SK-N-SH (cell line): ENCODE results near the gene ZNF592. TPM values are rescaled to one million over a fixed set of nuclear protein-coding genes. Genes with fewer than 3 reads are reported as not detected.

Source experiments
- CTCF ChIA-PET: fragments of 300-600, 350-600 bp; formaldehyde crosslinking; extraction: SDS; loops from one replicate; lab custom pipeline; 2021; lab: Yijun Ruan, JAX
- POLR2A ChIA-PET: fragments of 350-600 bp; sonication (Branson Sonifier 250); formaldehyde crosslinking; extraction: SDS; loops from one replicate; lab custom pipeline; 2020; ENCODE audit warnings: antibody characterized with exemption, inconsistent platforms; lab: Yijun Ruan, JAX
- DNase-seq: peaks from one replicate; pipeline ENCODE4 v3.0.0; 2012
- H2AFZ ChIP-seq: fragments of 200-600 bp; sonication (generic); 2 replicates; pipeline ENCODE4 v1.8.1; 2016; ENCODE audit warnings: antibody characterized with exemption, mild to moderate bottlenecking, low read depth
- H3F3A ChIP-seq: fragments of 200-600 bp; sonication (generic); replicated peaks from 2 replicates; pipeline ENCODE3; 2016; ENCODE audit warnings: antibody characterized with exemption, mild to moderate bottlenecking; ENCODE audit not compliant: insufficient read depth
- H3K27ac ChIP-seq, 2 experiments: fragments of 200-500 bp in 1 of 2; fragments of 200-600 bp in 1 of 2; sonication (Bioruptor generic) in 1 of 2; sonication (generic), shearing (Covaris generic) in 1 of 2; 2 replicates each; pipeline versions ENCODE4 v1.5.1 to v1.6.1; 2014 to 2016; ENCODE audit warnings: low read depth in 2 of 2, inconsistent platforms in 1 of 2, low read length in 1 of 2, mild to moderate bottlenecking in 1 of 2, mixed read lengths in 1 of 2
- H3K27me3 ChIP-seq: fragments of 200-600 bp; sonication (generic), shearing (Covaris generic); 2 replicates; pipeline ENCODE4 v1.6.1; 2016; ENCODE audit warnings: mixed run types; ENCODE audit not compliant: insufficient read depth
- H3K36me3 ChIP-seq, 2 experiments: fragments of 200-500 bp in 1 of 2; fragments of 200-600 bp in 1 of 2; sonication (Bioruptor generic) in 1 of 2; sonication (generic) in 1 of 2; replicated peaks in 1 of 2; 2 replicates each; pipeline versions ENCODE3 to v1.5.1; 2014 to 2016; ENCODE audit warnings: low read length in 1 of 2, mild to moderate bottlenecking in 1 of 2; ENCODE audit not compliant: insufficient read depth in 2 of 2, control insufficient read depth in 1 of 2
- H3K4me1 ChIP-seq, 2 experiments: fragments of 200-500 bp in 1 of 2; fragments of 200-600 bp in 1 of 2; sonication (Bioruptor generic) in 1 of 2; sonication (generic), shearing (Covaris generic) in 1 of 2; 2 replicates each; pipeline versions ENCODE4 v1.5.1 to v1.6.1; 2014 to 2016; ENCODE audit warnings: low read depth in 1 of 2, low read length in 1 of 2, mixed run types in 1 of 2; ENCODE audit not compliant: insufficient read depth in 2 of 2, control insufficient read depth in 1 of 2
- H3K4me2 ChIP-seq: fragments of 200-600 bp; sonication (generic), shearing (Covaris generic); 2 replicates; pipeline ENCODE4 v1.6.1; 2017; ENCODE audit warnings: mixed run types
- H3K4me3 ChIP-seq, 2 experiments: fragments of 200-500 bp in 1 of 2; fragments of 200-600 bp in 1 of 2; sonication (Bioruptor generic) in 1 of 2; sonication (generic), shearing (Covaris generic) in 1 of 2; 2 replicates each; pipeline versions ENCODE4 v1.5.1 to v1.8.1; 2014 to 2016; ENCODE audit warnings: low read depth in 2 of 2, inconsistent platforms in 1 of 2, low read length in 1 of 2, mild to moderate bottlenecking in 1 of 2, mixed read lengths in 1 of 2, moderate library complexity in 1 of 2
- H3K79me2 ChIP-seq: fragments of 200-600 bp; sonication (generic); 2 replicates; pipeline ENCODE4 v1.8.1; 2017; ENCODE audit warnings: mild to moderate bottlenecking; ENCODE audit not compliant: insufficient read depth
- H3K9ac ChIP-seq: fragments of 200-600 bp; sonication (generic); 2 replicates; pipeline ENCODE4 v1.6.1; 2017; ENCODE audit warnings: mixed run types
- H3K9me2 ChIP-seq: fragments of 200-600 bp; sonication (generic); 2 replicates; pipeline ENCODE4 v1.6.1; 2017; ENCODE audit warnings: mixed run types
- H3K9me3 ChIP-seq: fragments of 200-600 bp; sonication (generic); 2 replicates; pipeline ENCODE4 v1.6.1; 2017; ENCODE audit warnings: mixed run types, mild to moderate bottlenecking, moderate library complexity
- H4K20me1 ChIP-seq: fragments of 200-600 bp; sonication (generic); 2 replicates; pipeline ENCODE4 v1.6.1; 2017; ENCODE audit warnings: mild to moderate bottlenecking, mixed run types; ENCODE audit not compliant: insufficient read depth
- CTCF ChIP-seq: fragments of 200-600 bp; sonication (generic); IDR thresholded peaks from 2 replicates; pipeline ENCODE4 v1.6.1; 2017; ENCODE audit warnings: antibody characterized with exemption, mild to moderate bottlenecking, moderate library complexity
- ELF1 ChIP-seq: IDR thresholded peaks from 2 replicates; pipeline ENCODE4 v1.4.0; 2012
- EP300 ChIP-seq, 2 experiments: IDR thresholded peaks; 2 replicates each; pipeline versions ENCODE4 v1.4.0 to v1.6.1; 2012; ENCODE audit warnings: borderline replicate concordance in 1 of 2, low read depth in 1 of 2, low read length in 1 of 2
- EZH2phosphoT487 ChIP-seq: fragments of 200-600 bp; sonication (generic); IDR thresholded peaks from 2 replicates; pipeline ENCODE4 v1.6.1; 2017; ENCODE audit warnings: low read depth, mixed run types, mild to moderate bottlenecking, antibody characterized with exemption, moderate library complexity, borderline replicate concordance
- FOXM1 ChIP-seq: IDR thresholded peaks from 2 replicates; pipeline ENCODE4 v1.4.0; 2012; ENCODE audit warnings: low read depth, mild to moderate bottlenecking
- NFIC ChIP-seq: IDR thresholded peaks from 2 replicates; pipeline ENCODE4 v1.4.0; 2012; ENCODE audit warnings: borderline replicate concordance
- NRF1 ChIP-seq: IDR thresholded peaks from 2 replicates; pipeline ENCODE4 v1.6.1; 2012; ENCODE audit warnings: low read depth, mild to moderate bottlenecking, low read length
- RAD21 ChIP-seq: IDR thresholded peaks from 2 replicates; pipeline ENCODE4 v1.6.1; 2012; ENCODE audit warnings: mild to moderate bottlenecking, low read length
- RXRA ChIP-seq: IDR thresholded peaks from 2 replicates; pipeline ENCODE4 v1.4.0; 2012; ENCODE audit warnings: low read depth, mild to moderate bottlenecking, borderline replicate concordance
- SMC3 ChIP-seq: IDR thresholded peaks from 2 replicates; pipeline ENCODE4 v1.6.1; 2012; ENCODE audit warnings: low read depth, low read length, improper control_type of control experiment
- TCF12 ChIP-seq: IDR thresholded peaks from 2 replicates; pipeline ENCODE4 v1.4.0; 2012
- WGBS: methylation state at CpG from one replicate; pipeline ENCODE4 v1.1.6; 2017; ENCODE audit warnings: low lambda C conversion rate; 5-methylcytosine and 5-hydroxymethylcytosine counted together
- polyA plus RNA-seq, 3 experiments: library from polyadenylated mRNA; depleted of rRNA; stranded (reverse); fragments of >200 nt; gene quantifications; 2 replicates each; pipeline ENCODE4 v1.2.3, GENCODE V29; 2012
- TF ChIP-seq, protein P1 (sequence below): fragments of 150-350 bp; IDR thresholded peaks from 2 replicates; pipeline ENCODE4 v1.6.1; 2017; ENCODE audit warnings: antibody characterized with exemption, low read length, low read depth, borderline replicate concordance
- TF ChIP-seq, protein P2 (sequence below): IDR thresholded peaks from 2 replicates; pipeline ENCODE4; 2012

ZNF592 gene
- polyA plus RNA-seq, 1 of the 3 experiments (the other 2 are of a cell fraction) = 8.0 TPM

DNA sequence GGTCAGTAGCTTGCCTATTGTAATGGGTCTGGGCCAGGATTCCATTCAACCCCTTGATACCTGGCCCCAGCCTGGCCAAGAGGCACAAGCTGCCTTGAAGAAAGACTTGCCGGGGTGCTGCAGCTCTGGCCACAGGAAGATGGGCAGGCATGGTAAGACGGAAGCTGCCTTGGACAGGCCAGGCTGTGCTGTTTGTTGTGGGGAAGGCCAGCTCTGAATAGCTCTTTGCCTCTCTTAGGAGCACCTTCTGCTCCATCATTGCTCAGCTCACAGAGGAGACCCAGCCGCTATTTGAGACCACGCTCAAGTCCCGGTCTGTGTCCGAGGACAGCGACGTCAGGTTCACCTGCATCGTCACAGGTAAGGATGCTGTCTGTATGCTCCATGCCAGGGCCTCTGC is 78.9 kb downstream of the ZNF592 start (continued):
- TF ChIP-seq, protein P1, sequence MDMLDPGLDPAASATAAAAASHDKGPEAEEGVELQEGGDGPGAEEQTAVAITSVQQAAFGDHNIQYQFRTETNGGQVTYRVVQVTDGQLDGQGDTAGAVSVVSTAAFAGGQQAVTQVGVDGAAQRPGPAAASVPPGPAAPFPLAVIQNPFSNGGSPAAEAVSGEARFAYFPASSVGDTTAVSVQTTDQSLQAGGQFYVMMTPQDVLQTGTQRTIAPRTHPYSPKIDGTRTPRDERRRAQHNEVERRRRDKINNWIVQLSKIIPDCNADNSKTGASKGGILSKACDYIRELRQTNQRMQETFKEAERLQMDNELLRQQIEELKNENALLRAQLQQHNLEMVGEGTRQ = no peak
- TF ChIP-seq SMC3 (no peak), EP300 (IDR thresholded peaks at IDR 0.05; ENCODE audit: borderline replicate concordance in 1 of 2, low read depth in 1 of 2, low read length in 1 of 2) (no peak), RXRA (no peak), EZH2phosphoT487 (no peak), NFIC (no peak), RAD21 (no peak)
- TF ChIP-seq, protein P2, sequence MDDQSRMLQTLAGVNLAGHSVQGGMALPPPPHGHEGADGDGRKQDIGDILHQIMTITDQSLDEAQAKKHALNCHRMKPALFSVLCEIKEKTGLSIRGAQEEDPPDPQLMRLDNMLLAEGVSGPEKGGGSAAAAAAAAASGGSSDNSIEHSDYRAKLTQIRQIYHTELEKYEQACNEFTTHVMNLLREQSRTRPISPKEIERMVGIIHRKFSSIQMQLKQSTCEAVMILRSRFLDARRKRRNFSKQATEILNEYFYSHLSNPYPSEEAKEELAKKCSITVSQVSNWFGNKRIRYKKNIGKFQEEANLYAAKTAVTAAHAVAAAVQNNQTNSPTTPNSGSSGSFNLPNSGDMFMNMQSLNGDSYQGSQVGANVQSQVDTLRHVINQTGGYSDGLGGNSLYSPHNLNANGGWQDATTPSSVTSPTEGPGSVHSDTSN = no peak

DNA sequence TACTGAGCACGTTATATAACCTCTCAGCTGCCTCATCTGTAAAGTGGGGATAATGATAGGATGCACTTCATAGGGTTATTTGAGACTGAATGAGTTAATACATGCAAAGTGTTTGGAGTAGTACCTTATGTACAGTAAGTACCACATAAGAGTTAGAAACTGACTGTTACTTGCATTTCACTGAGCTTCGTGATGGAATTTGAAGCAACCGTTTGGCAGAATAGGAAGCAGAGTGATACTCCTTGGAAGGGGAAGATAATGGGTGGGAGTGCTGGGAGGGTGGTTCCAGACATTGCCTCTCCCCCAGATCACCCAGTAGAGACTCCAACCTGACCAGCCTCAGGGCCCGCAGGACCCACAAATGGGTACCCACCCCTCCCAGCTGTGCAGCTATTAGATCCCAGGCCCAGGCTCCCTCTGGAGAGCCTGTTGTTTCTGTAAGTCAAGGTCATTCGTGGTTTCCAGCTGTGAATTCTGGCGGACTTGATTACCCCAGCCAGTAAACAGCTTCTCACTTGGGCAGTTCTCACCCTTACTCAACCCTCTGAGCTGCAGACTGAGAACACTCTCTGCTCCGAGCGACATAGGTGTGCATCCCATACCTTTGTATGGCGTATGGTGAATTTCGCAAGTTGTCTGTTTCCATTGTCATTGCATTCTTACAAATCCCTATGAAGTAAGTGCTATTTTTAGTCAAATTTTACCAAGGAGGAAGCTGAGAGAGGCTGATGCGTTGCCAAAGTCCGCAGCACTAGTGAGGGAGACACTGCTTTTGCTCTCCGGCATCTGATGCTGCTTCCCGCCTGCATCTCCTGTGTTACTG is 79.9 kb downstream of the ZNF592 start:
- ChIA-PET CTCF (interaction anchor here (1.1 to 1.7 kb wide), 3 partner anchors 11 to 100 kb away, joined by 3 to 5 read pairs (median 3); no protein-coding TSS in a partner anchor), POLR2A (interaction anchor here (0.6 kb wide), 1 partner anchor 57 kb away, joined by 3 read pairs; no protein-coding TSS in a partner anchor)
- Histone ChIP-seq H3K36me3 (no peaks in the 10 kb centered on the region), H3F3A (no peaks in the 10 kb centered on the region), H3K4me2 (no peak overlapping the region), H3K4me3 (no peak overlapping the region), H3K9ac (no peak overlapping the region), H3K4me1 (peaks cover 3 to 30% of the 10 kb centered on the region in 2 experiments; a peak in 2 of 4 replicates), H3K27ac (no peak overlapping the region), H3K9me3 (no peaks in the 10 kb centered on the region), H3K27me3 (no peaks in the 10 kb centered on the region), H3K9me2 (no peaks in the 10 kb centered on the region), H4K20me1 (no peaks in the 10 kb centered on the region), H2AFZ (no peak overlapping the region), H3K79me2 (no peaks in the 10 kb centered on the region)
- TF ChIP-seq, protein P1 = no peak
- TF ChIP-seq EZH2phosphoT487 = no peak
- no peak for TF ChIP-seq ELF1
- TF ChIP-seq CTCF = no peak
- TF ChIP-seq NFIC = no peak
- no peak for TF ChIP-seq TCF12
- no peak for TF ChIP-seq FOXM1
- no peak for TF ChIP-seq NRF1
- WGBS = 88% methylated on average over 14 of the region's 14 CpGs
- DNase-seq = no peak
